GM19397 (cell line): ENCODE measurements around the gene SSB.
A peak's percentile ranks its signal among the peaks of the same experiment; 100 is the strongest.
"Not testable (repeated sequence)": the region's sequence is repeated elsewhere in the genome, so short reads cannot be mapped to it uniquely, and the experiment has no call there.

Experiments used
- ATAC-seq: cut with Tn5 transposase; IDR thresholded peaks from one replicate; pipeline ENCODE4 v1.9.1; 2021; ENCODE audit warnings: mild to moderate bottlenecking, moderate library complexity; ENCODE audit not compliant: unreplicated experiment

Gene SSB

DNA sequence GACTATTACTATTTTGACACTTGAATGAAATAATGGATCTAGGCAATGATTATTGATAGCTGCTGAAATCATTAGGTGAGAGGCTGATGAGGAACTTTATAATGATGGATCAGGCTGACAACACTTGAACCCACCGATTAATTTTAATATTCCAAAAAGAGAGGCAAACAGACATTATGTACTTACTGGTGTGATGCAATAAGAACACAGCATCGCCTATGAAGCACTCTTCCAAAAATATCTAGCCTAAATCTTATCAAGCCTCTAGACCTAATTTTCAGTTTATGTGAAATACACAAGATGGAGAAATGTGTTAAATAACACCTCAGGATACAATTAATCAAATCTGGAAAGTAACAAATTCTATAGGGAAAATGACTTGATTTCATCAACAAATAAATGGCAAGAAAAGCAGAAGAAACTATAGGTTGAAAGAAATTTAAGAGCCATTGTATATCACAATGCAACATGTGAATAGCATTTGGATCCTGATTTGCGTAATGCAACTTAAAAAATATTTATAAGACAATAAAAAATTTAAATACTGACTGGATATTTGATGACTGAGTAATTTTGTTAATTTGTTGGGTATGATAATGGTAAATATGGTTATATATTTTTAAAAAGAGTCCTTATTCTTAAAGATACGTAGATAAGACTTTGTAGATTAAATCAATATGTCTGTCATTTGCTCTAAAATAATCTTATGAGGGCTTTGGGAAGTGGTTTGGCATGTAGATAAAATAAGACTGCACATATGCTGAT is 17.2 kb upstream of the SSB start:
- ATAC-seq, result no peak

DNA sequence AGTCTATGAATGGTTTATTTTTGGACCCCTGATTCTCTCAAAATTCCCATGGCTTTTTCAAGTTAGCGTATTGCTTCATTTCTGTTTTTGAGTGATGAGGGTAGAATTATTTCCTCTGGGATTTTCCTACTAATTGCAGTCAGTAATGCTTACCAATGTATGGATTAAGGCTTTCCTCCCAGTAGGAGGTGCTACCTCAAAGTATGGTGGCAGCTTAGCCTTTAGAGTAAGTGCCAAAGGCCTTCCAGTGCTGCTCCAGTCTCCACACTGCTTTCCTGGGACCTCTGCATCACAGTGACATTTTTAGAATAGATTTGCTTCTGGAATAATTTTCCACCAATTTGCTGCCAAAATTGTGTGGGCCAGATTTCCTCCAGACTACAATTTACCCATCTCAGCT is 16.2 kb upstream of the SSB start:
- ATAC-seq, result no peak

DNA sequence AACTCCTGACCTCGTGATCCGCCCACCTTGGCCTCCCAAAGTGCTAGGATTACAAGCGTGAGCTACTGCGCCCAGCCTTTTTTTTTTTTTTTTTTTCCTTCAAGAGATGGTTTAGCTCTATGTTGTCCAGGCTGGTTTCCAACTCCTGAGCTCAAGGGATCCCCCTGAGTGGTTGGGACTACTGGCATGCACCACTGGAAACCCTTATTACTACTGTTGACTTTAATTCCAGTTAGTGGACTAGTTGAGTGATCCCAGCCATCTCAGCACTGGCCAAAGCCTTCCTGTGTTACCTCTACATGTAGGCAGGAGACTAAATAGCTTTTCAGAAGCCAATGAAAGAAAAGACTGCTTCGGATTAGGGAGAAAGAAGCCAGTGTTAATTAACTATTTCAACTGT is 8.1 kb upstream of the SSB start:
- ATAC-seq, result no peak

DNA sequence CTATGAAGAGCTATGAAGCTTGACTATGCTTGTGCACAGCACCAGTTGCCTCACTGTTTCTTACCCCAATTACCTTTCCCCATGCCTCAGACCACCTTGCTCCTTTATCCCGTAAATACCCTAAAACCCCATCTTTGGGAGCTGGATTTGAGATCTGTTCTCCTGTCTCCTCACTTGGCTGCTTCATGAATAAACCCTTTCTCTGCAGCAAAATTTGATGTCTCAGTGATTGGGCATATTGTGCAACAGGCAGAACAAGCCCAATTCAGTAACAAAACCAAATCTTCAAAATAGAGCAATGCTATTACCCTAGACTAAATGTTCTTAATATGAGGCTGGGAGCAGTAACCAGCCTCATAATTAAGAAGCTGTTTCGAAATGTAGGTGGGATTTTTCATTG is 3.5 kb upstream of the SSB start:
- no peak for ATAC-seq

DNA sequence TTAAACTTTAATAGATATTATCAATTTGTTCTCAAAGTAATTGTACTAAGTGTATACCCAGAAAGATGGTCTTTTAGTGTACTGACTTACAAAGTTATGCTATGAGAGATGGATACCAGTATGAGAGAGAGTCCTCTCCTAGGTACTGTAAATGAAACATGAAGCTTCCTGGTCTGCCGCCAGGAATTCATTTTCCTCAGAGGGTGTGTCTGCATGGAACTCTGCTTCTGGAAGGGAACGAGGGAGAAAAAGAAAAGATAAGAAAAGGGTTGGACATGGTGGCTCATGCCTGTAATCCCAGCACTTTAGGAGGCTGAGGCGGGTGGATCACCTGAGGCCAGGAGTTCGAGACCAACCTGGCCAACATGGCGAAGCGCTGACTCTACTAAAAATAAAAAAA is 2.2 kb upstream of the SSB start:
- ATAC-seq, result no peak

DNA sequence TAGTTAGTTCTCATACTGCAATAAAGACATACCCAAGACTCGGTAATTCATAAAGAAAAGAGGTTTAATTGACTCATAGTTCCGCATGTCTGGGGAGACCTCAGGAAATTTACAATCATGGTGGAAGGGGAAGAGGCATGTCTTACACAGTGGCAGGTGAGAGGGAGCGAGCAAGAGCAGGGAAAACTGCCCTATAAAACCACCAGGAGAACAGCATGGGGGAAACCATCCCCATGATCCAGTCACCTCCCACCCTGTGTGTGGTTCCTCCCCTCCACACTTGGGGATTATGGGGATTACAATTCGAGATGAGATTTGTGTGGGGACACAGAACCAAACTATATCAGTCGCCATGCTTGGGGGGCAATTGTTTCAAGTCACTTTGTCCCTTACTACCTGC is 1.1 kb upstream of the SSB start:
- ATAC-seq, result no peak

DNA sequence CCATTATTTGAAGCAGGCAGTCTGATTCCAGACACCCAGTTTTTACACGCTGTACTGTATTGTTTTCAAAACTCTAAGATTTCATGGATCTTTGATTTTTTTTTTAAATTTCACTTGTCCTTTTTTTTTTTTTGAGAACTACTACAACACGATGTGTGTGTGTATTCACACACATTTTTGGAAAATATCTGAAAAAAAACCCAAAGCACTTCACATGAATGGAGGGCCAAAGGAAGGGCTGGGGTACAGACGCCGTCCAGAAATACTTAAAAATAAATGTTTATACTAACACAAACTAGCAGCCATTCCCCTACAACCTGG is 314 bp upstream of the SSB start:
- no peak for ATAC-seq

DNA sequence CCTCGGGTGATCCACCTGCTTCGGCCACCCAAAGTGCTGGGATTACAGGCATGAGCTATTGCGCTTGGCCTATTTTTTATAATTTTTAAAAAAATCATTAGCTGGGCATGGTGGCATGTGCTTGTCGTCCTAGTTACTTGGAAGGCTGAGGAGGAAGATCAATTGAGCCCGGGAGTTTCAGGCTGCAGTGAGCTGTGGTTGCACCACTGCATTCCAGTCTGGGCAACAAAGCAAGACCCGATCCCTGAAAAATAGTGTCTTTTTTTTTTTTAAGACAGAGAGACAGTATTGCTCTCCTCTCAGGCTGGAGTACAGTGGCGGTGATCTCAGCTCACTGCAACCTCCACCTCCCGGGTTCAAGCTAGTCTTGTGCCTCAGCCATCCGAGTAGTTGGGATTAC is 4.8 kb downstream of the SSB start:
- ATAC-seq, result no peak

DNA sequence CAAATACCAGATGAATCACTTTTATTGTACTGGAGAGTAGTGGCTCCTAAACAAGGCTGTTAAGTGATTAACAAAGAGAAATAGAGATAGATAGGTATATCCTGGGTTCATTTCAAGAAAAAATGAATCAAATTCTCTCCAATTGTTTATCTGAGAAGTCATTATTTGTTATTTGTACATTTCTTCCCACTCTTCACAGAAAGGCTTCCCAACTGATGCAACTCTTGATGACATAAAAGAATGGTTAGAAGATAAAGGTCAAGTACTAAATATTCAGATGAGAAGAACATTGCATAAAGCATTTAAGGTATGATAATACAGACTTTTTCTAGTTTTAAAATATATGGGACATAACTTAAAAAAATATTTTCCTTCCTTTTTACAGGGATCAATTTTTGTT is 7.9 kb downstream of the SSB start:
- no peak for ATAC-seq

DNA sequence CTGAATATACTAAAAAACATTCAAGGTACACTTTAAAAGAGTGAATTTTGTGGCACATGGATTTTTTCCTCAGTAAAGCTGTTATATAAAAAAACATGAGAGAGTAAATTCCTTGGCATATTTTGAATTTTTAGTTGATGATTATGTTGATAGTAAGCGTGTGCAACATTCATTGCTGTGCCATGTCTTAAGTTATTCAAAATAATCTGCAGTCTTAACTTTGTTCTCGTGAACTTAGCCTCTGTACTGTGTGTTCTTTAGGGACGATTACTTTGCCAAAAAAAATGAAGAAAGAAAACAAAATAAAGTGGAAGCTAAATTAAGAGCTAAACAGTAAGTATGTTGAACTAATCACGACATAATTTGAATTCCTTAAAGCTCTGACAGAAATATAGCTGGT is 9.6 kb downstream of the SSB start:
- no peak for ATAC-seq

DNA sequence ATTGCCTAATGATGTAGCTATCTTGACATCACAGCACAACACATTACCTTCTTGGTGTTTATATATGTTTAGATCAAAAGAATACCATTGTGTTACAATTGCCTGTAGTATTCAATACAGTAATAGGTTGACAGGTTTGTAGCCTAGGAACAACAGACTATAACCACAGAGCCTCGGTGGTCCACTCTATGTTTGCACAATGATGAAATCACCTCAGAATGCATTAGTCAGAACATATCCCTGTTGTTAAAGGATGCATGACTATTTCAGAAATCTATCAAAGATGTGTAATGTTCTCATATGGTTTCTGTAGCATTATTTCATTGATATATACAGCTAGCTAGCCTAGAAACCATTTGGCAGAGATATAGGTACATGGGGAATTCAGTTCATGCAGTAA is 17.2 kb downstream of the SSB start:
- ATAC-seq, result no peak

DNA sequence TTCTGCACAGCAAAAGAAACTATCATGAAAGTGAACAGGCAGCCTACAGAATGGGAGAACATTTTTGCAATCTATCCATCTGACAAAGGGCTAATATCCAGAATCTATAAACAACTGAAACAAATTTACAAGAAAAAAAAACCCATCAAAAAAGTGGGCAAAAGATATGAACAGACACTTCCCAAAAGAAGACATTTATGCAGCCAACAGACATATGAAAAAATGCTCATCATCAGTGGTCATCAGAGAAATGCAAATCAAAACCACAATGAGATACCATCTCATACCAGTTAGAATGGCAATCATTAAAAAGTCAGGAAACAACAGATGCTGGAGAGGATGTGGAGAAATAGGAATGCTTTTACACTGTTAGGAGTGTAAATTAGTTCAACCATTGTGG is 18.3 kb downstream of the SSB start:
- not testable (repeated sequence) for ATAC-seq

DNA sequence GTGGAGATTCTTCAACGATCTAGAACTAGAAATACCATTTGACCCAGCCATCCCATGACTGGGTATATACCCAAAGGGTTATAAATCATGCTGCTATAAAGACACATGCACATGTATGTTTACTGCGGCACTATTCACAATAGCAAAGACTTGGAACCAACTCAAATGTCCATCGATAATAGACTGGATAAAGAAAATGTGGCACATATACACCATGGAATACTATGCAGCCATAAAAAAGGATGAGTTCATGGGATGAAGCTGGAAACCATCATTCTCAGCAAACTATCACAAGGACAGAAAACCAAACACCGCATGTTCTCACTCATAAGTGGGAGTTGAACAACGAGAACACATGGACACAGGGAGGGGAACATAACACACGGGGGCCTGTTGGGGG is 18.7 kb downstream of the SSB start:
- ATAC-seq, result not testable (repeated sequence)

DNA sequence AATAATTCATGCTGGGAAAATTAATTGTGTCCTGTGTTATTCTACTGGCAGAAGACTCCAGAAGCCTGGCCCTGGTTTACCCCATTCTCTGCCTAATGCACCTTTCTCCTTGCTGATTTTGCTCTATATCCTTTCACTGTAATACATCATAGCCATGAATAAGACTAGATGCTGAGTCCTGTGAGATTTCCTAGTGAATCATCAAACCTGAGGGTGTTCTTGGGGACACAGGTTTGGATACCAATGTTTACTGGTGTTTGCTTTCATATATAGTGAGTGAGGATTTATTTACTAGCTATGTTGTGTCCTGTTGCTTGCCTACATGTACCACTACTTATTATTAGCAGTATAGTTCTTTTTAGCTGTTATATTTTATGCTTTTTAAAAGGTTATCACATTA is 19.6 kb downstream of the SSB start:
- ATAC-seq, result no peak

DNA sequence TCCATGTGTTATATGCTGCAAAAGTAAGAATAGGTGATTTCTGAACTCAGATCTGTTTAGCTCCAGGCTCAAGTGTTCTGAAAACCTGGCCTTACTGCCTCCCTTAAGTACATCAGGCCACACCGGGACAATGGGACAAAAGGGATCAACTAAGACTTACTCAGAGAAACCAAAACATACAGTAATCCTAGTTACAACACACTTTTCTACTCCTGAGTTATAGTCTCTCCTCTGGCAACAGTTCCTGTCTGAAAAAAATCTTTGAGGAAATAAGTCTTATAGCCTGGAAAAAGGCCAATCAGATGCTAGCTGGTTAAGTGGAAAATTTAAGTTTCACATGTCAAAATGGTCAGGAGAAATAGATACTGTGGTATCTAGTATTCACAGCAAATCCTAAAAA is 20.4 kb downstream of the SSB start:
- no peak for ATAC-seq

DNA sequence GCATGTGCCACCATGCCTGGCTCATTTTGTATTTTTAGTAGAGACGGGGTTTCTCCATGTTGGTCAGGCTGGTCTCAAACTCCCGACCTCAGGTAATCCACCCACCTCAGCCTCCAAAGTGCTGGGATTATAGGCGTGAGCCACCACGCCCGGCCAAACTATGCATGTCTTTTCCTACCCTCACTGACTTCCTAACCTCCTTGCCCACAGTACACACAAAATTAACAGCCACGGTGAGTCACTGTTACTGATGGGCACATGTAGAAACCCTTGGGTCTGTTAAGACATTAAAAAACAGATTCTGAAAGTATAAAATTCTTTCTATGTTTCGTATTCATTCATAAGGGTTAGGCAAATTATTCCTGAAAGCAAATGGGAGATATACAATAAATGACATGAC is 21.4 kb downstream of the SSB start:
- ATAC-seq, result not testable (repeated sequence)

DNA sequence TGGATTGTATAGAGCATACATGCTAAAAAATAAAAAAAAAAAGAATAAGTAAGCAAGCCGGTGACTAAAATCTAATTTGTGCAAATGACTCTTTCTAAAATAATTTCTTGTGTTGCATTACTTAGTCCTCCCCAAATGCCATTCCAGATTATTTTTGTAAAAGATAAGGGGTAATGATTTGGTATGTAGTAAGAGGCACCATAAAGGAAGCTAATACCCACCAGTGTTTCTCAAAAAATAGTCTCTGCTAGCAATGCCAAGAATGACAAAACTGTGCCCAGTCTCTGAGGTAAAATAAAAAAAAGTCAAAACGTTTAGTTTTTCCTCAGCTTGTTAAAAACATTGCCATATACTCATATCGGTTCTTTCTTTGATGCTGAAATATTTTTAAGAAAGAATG is 23.4 kb downstream of the SSB start:
- ATAC-seq, result no peak

DNA sequence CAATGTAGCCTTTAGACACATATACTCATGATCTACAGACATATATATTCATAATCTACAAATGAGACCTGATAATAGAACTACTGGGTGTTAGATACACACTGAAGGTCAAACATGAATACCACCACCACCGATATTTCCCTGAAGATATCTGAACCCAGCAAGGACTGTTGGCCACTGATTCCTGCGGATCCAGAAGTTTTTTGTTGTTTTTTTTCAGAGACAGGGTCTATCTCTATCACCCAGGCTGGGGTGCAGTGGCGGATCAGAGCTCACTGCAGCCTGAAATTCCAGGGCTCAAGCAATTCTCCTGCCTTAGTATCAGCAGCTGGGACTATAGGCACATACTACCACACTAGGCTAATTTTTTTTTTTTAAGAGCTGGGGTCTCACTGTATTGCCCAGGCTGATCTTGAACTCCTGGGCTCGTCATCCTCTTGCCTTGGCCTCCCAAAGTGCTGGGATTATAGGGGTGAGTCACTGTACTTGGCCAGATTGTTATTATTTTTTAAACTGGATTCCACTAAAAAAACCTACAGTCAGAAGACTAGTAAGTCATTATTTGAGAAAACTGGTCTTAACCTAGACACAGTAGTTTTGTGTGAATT is 24.2 kb downstream of the SSB start:
- no peak for ATAC-seq

DNA sequence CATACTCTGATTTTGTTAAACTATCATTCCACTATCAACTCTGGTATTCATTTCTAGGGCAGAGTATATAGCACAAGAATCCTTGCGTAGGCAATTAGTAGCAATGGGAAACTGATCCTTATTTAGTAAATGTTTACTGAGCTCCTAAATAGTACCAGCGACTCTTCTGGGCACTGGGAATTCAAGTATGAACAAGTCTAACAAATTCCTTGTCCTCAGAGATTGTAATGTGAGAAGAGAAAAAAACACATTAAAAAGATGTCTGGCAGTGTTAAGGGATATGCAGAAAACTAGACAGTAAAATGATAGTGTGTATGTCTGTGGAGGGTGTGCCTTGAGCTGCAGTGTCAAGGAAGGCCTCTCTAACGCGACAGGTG is 25.3 kb downstream of the SSB start:
- ATAC-seq, result no peak

DNA sequence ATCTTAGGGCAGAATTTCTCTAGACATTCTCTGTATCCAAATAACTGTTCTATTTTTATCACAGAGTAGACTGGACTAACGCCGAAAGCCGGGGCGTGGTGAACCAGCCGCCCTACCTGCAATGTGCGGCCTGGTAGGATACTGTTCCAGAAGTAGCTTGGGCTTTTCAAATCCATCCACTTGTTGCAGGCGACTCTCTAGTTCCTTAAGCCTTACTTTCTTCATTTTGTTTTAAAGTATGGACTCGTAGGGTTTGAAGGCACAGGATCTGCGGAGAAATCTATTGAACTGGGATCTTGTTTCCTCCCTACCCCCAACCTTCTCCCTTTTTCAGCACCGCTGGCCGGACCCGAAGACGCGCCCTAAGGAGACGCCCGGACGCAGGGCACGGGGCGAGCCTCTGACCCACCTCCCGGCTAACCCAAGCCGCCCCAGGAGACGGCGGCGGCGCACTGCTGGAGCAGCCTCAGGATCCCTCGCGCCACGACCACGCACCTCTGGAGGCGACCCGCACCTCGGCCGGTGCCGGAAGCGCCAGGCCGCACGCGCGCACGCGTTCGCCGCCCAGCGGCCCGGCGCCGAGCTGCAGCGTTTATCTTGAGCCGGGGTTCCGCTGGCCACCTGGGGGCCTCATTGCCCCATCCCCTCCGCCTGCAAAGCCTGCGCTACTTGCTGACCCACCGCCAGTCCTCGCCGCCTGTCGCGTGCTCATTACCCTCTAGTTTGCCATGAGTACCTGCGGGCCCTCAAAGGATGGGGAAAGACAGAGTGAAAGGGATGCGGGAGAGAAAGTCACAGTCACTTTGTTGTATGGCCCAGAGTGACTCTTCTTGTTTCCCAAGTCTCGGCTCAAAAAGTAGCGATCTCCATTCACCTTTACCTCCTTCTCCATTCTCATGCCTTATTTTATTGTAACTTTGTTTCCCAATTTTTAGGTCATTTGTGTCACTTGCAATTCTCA is 26.0 kb downstream of the SSB start, which contains the start of gene METTL5:
Gene METTL5 (minus strand): TSS at position 533 of the 961 bp plus-strand sequence. CDS start 308 bp downstream, at position 225.
- peak; percentile 67 for ATAC-seq

DNA sequence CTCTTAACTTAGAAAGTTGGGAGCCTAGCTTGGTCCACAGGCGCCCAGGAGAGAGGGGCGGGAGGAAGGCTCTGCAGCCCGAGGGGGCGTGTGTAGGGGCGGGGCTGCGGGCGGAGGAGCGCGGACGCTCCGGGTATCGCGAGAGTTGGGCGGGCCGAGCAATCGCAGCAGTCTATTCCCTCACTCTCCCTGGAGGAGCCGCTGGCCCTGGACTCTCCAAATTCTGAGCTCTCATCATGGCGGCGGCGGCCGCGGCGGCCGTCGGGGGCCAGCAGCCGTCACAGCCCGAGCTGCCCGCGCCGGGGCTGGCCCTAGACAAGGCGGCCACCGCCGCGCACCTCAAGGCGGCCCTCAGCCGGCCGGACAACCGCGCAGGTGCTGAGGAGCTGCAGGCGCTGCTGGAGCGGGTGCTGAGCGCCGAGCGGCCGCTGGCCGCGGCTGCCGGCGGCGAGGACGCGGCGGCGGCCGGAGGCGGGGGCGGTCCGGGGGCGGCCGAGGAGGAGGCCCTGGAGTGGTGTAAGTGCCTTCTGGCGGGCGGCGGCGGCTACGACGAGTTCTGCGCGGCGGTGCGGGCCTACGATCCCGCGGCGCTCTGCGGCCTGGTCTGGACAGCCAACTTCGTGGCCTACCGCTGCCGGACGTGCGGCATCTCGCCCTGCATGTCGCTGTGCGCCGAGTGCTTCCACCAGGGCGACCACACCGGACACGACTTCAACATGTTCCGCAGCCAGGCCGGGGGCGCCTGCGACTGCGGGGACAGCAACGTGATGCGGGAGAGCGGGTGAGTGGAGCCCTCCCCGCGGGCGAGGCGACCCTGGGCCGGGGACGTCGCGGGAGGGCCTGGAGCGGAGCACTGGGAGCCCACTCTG is 28.8 kb downstream of the SSB start, which contains the start of gene UBR3:
Gene UBR3 (plus strand): TSS at position 183 of the 869 bp plus-strand sequence. CDS start 54 bp downstream, at position 237.
- ATAC-seq, result peak; percentile 84
